Fibroblast of lung (primary cell): ENCODE measurements around the gene CTRB2. TPM values are rescaled to one million over a fixed set of nuclear protein-coding genes. Genes with fewer than 3 reads are reported as not detected.

ENCODE experiments used
- DNase-seq, 2 donors: peaks; one replicate each; pipeline versions ENCODE4 v3.0.0 to v3.0.0-alpha.2; 2010; ENCODE audit warnings: low read depth in 2 of 2
- H2AFZ ChIP-seq: 2 replicates; pipeline ENCODE4 v1.5.1; 2012; ENCODE audit warnings: low read length, control low read depth, inconsistent platforms
- H3K27ac ChIP-seq: 2 replicates; pipeline ENCODE4 v1.5.1; 2011; ENCODE audit warnings: low read length, control low read depth; ENCODE audit not compliant: insufficient read depth
- H3K27me3 ChIP-seq: 2 replicates; pipeline ENCODE4 v1.5.1; 2011; ENCODE audit warnings: mild to moderate bottlenecking, low read length; ENCODE audit not compliant: control insufficient read depth, insufficient read depth
- H3K36me3 ChIP-seq: 2 replicates; pipeline ENCODE4 v1.5.1; 2011; ENCODE audit warnings: low read length; ENCODE audit not compliant: control insufficient read depth, insufficient read depth
- H3K4me1 ChIP-seq: 2 replicates; pipeline ENCODE4 v1.5.1; 2011; ENCODE audit warnings: low read length; ENCODE audit not compliant: control insufficient read depth, insufficient read depth; ENCODE audit errors: extremely low read depth
- H3K4me2 ChIP-seq: 2 replicates; pipeline ENCODE4 v1.5.1; 2011; ENCODE audit warnings: low read length, control low read depth; ENCODE audit not compliant: insufficient read depth; ENCODE audit errors: extremely low read depth
- H3K4me3 ChIP-seq, 4 experiments: fragments of 200-600 bp in 1 of 4; sonication (generic) in 1 of 4; replicated peaks in 1 of 4; 2 replicates each; pipeline ENCODE4 v1.5.1; 2011 to 2016; ENCODE audit warnings: low read length in 4 of 4, low read depth in 3 of 4, mild to moderate bottlenecking in 3 of 4, control low read depth in 2 of 4, inconsistent platforms in 1 of 4, mixed read lengths in 1 of 4; ENCODE audit not compliant: insufficient read depth in 1 of 4; ENCODE audit errors: control extremely low read depth in 1 of 4
- H3K79me2 ChIP-seq: 2 replicates; pipeline ENCODE4 v1.5.1; 2012; ENCODE audit warnings: mild to moderate bottlenecking, low read length, inconsistent platforms; ENCODE audit not compliant: control insufficient read depth, insufficient read depth
- H3K9ac ChIP-seq: 2 replicates; pipeline ENCODE4 v1.5.1; 2011; ENCODE audit warnings: mild to moderate bottlenecking, low read length, control low read depth; ENCODE audit not compliant: insufficient read depth
- H3K9me3 ChIP-seq: 2 replicates; pipeline ENCODE4 v1.5.1; 2012; ENCODE audit warnings: low read depth, low read length; ENCODE audit not compliant: control insufficient read depth, insufficient read depth
- H4K20me1 ChIP-seq: 2 replicates; pipeline ENCODE4 v1.5.1; 2011; ENCODE audit warnings: low read length; ENCODE audit not compliant: control insufficient read depth, insufficient read depth; ENCODE audit errors: extremely low read depth
- EZH2 ChIP-seq: IDR thresholded peaks from 2 replicates; pipeline ENCODE4 v1.5.1; 2012; ENCODE audit warnings: low read length, control low read depth, mild to moderate bottlenecking; ENCODE audit errors: missing control alignments
- polyA plus RNA-seq, 2 donors: library from polyadenylated mRNA; depleted of rRNA in 1 of 2; stranded (reverse) in 1 of 2; unstranded in 1 of 2; fragments of >200 nt; gene quantifications; 2 replicates each; pipeline ENCODE4 v1.2.1, GENCODE V29; 2011 to 2012; ENCODE audit warnings: missing spikeins in 1 of 2
- total RNA-seq: library from RNA; depleted of rRNA; stranded (reverse); fragments of >200 nt; gene quantifications from 2 replicates; pipeline ENCODE4 v1.2.1, GENCODE V29; 2014
- TF ChIP-seq, protein P1 (sequence below), 2 donors: IDR thresholded peaks in 1 of 2; conservative IDR thresholded peaks in 1 of 2; 1 replicate in 1 of 2; 2 replicates in 1 of 2; pipeline ENCODE4 v1.5.1; 2011 to 2012; ENCODE audit warnings: low read length in 2 of 2, control low read depth in 1 of 2, inconsistent platforms in 1 of 2, low read depth in 1 of 2, mild to moderate bottlenecking in 1 of 2

The CTRB2 gene
- total and polyA plus RNA-seq, 2 donors (not counting 1 experiment from before 2014, with no cell fraction given) = not detected

DNA sequence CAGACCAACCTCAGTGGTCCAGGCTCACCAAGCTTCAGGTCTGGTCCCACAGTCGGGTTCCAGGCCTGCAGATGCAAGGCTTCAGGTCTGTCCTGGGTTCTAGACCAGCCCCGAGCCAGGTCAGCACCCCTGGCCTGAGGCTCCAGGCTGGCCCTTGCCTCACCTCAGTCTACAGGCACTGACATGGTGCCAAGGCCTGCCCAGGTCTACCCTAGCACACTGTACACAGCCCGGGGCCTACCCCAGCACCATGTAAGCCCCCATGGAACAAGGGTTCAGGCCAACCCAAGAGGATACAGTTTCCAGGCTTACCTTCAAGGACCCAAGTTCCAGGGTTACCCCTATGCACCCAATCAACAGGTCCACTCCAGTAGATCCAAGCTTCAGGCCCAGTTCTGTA lies 31.9 kb downstream of the CTRB2 start:
- Histone ChIP-seq H4K20me1 (no peaks in the 10 kb centered on the region), H3K4me2 (no peak overlapping the region), H3K36me3 (peaks cover under 1% of the 10 kb centered on the region), H3K79me2 (no peaks in the 10 kb centered on the region), H3K4me1 (no peaks in the 10 kb centered on the region), H3K27ac (no peak overlapping the region), H2AFZ (no peak overlapping the region), H3K9me3 (no peaks in the 10 kb centered on the region), H3K9ac (no peak overlapping the region), H3K4me3 (no peak overlapping the region), H3K27me3 (no peaks in the 10 kb centered on the region)
- DNase-seq = no peak
- TF ChIP-seq EZH2 = no peak
- TF ChIP-seq, protein P1, sequence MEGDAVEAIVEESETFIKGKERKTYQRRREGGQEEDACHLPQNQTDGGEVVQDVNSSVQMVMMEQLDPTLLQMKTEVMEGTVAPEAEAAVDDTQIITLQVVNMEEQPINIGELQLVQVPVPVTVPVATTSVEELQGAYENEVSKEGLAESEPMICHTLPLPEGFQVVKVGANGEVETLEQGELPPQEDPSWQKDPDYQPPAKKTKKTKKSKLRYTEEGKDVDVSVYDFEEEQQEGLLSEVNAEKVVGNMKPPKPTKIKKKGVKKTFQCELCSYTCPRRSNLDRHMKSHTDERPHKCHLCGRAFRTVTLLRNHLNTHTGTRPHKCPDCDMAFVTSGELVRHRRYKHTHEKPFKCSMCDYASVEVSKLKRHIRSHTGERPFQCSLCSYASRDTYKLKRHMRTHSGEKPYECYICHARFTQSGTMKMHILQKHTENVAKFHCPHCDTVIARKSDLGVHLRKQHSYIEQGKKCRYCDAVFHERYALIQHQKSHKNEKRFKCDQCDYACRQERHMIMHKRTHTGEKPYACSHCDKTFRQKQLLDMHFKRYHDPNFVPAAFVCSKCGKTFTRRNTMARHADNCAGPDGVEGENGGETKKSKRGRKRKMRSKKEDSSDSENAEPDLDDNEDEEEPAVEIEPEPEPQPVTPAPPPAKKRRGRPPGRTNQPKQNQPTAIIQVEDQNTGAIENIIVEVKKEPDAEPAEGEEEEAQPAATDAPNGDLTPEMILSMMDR (conservative IDR thresholded peaks at IDR 0.05 in 1 of 2, IDR thresholded peaks at IDR 0.05 in 1 of 2; ENCODE audit: low read depth in 1 of 2, low read length in 2 of 2) = no peak

GRCh38 chr16:75172578-75172977 lies 34.4 kb downstream of the CTRB2 start:
- Histone ChIP-seq H3K4me2 (no peak overlapping the region), H3K9me3 (peaks cover 2% of the 10 kb centered on the region), H3K79me2 (no peaks in the 10 kb centered on the region), H2AFZ (no peak overlapping the region), H3K36me3 (peaks cover 2% of the 10 kb centered on the region), H3K4me3 (no peak overlapping the region), H3K27ac (no peak overlapping the region), H3K4me1 (no peaks in the 10 kb centered on the region), H3K9ac (no peak overlapping the region), H4K20me1 (no peaks in the 10 kb centered on the region), H3K27me3 (no peaks in the 10 kb centered on the region)
- TF ChIP-seq, protein P1 (conservative IDR thresholded peaks at IDR 0.05 in 1 of 2, IDR thresholded peaks at IDR 0.05 in 1 of 2; ENCODE audit: low read depth in 1 of 2, low read length in 2 of 2) = no peak
- TF ChIP-seq EZH2 = no peak
- DNase-seq = no peak

DNA sequence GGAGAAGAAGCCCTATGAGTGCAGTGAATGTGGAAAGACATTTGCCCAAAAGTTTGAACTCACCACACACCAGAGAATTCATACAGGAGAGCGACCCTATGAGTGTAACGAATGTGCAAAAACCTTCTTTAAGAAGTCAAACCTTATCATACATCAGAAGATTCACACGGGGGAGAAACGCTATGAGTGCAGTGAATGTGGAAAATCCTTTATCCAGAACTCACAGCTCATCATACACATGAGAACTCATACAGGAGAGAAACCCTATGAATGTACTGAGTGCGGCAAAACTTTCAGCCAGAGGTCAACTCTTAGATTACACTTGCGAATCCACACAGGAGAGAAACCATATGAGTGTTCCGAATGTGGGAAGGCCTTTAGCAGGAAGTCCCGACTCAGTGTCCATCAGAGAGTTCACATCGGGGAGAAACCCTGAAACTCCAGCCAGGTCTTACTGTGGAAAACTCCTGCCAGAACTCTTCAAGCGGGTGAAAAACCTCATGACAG lies 37.0 kb downstream of the CTRB2 start:
- H3K79me2 ChIP-seq = no peaks in the 10 kb centered on the region
- DNase-seq = no peak
- no peak overlapping the region for H3K9ac ChIP-seq
- TF ChIP-seq, protein P1 (conservative IDR thresholded peaks at IDR 0.05 in 1 of 2, IDR thresholded peaks at IDR 0.05 in 1 of 2; ENCODE audit: low read depth in 1 of 2, low read length in 2 of 2) = no peak
- H2AFZ ChIP-seq = no peak overlapping the region
- no peak overlapping the region for H3K4me2 ChIP-seq
- no peak overlapping the region for H3K27ac ChIP-seq
- H3K4me1 ChIP-seq = no peaks in the 10 kb centered on the region
- no peaks in the 10 kb centered on the region for H4K20me1 ChIP-seq
- H3K9me3 ChIP-seq = peaks cover 3% of the 10 kb centered on the region
- H3K4me3 ChIP-seq = no peak overlapping the region
- peaks cover 2% of the 10 kb centered on the region for H3K36me3 ChIP-seq
- no peaks in the 10 kb centered on the region for H3K27me3 ChIP-seq
